GM12878 (cell line): Measurements from ENCODE around the gene SGCB. TPM values are rescaled to one million over a fixed set of nuclear protein-coding genes. Genes with fewer than 3 reads are reported as not detected.

Source experiments
- ATAC-seq: fragments of 200-7000 bp; cut with Tn5 transposase; 3 replicates; pipeline ENCODE4 v1.9.1; 2020; ENCODE audit warnings: mild to moderate bottlenecking, moderate library complexity
- BruUV-seq: library from RNA; stranded (reverse); fragments of 400-500 nt; replicated peaks from 2 replicates; lab custom pipeline; 2021; lab: Mats Ljungman, UMichigan
- CTCF ChIA-PET: fragments of 300-600 bp; sonication (Branson Sonifier 250); formaldehyde crosslinking; extraction: SDS; loops from one replicate; lab custom pipeline; 2021; ENCODE audit warnings: inconsistent platforms; lab: Yijun Ruan, JAX
- POLR2A ChIA-PET: fragments of 350-600 bp; formaldehyde crosslinking; extraction: SDS; loops from one replicate; lab custom pipeline; 2021; ENCODE audit warnings: inconsistent platforms; lab: Charles Lee
- RAD21 ChIA-PET: fragments of 300-600 bp; sonication (Branson Sonifier 250); formaldehyde crosslinking; loops from one replicate; lab custom pipeline; 2023; ENCODE audit warnings: antibody characterized with exemption; ENCODE audit not compliant: unreplicated experiment; lab: Charles Lee
- SMC1A ChIA-PET: fragments of 300-600 bp; sonication (Branson Sonifier 250); formaldehyde crosslinking; loops from one replicate; lab custom pipeline; 2023; ENCODE audit not compliant: unreplicated experiment, uncharacterized antibody; lab: Charles Lee
- DNase-seq: peaks from one replicate; pipeline ENCODE4 v3.0.0-alpha.2; 2011; ENCODE audit warnings: low read depth, low spot score
- FAIRE-seq: peaks from 3 replicates; lab custom pipeline; 2011; peaks lifted over from hg19 to GRCh38; lab: Jason Lieb, UNC
- H2AFZ ChIP-seq: 2 replicates; pipeline ENCODE4 v1.6.0; 2011; ENCODE audit warnings: low read depth, low read length, control low read depth; ENCODE audit not compliant: control insufficient read depth
- H3K27ac ChIP-seq: 2 replicates; pipeline ENCODE4 v1.5.1; 2011; ENCODE audit warnings: control low read depth; ENCODE audit not compliant: control insufficient read depth, insufficient read depth
- H3K27me3 ChIP-seq, 2 experiments: replicated peaks in 1 of 2; 2 replicates each; pipeline versions ENCODE4 v1.6.0 to v1.6.1; 2011; ENCODE audit warnings: low read length in 1 of 2; ENCODE audit not compliant: control insufficient read depth in 2 of 2, insufficient read depth in 2 of 2
- H3K36me3 ChIP-seq, 2 experiments: 2 replicates each; pipeline ENCODE4 v1.5.1; 2011; ENCODE audit warnings: low read length in 1 of 2; ENCODE audit not compliant: control insufficient read depth in 2 of 2, insufficient read depth in 2 of 2
- H3K4me1 ChIP-seq: 2 replicates; pipeline ENCODE4 v1.6.1; 2011; ENCODE audit warnings: mild to moderate bottlenecking, low read length, moderate library complexity, mixed read lengths; ENCODE audit not compliant: control insufficient read depth, insufficient read depth
- H3K4me2 ChIP-seq: 2 replicates; pipeline ENCODE4 v1.6.0; 2011; ENCODE audit warnings: control low read depth; ENCODE audit not compliant: control insufficient read depth, insufficient read depth
- H3K4me3 ChIP-seq: fragments of 200-600 bp; sonication (generic); 2 replicates; pipeline ENCODE4 v1.5.1; 2016
- H3K79me2 ChIP-seq: 2 replicates; pipeline ENCODE4 v1.6.0; 2011; ENCODE audit warnings: low read length; ENCODE audit not compliant: control insufficient read depth, insufficient read depth
- H3K9ac ChIP-seq: 2 replicates; pipeline ENCODE4 v1.8.0; 2011; ENCODE audit warnings: low read length, control low read depth, mixed read lengths; ENCODE audit not compliant: control insufficient read depth, insufficient read depth
- H3K9me3 ChIP-seq: replicated peaks from 3 replicates; pipeline ENCODE4 v1.5.1; 2011; ENCODE audit warnings: mild to moderate bottlenecking, low read length; ENCODE audit not compliant: control insufficient read depth, insufficient read depth
- H4K20me1 ChIP-seq: 2 replicates; pipeline ENCODE4 v1.6.0; 2011; ENCODE audit not compliant: control insufficient read depth, insufficient read depth
- ATF7 ChIP-seq: fragments of 450-650 bp; IDR thresholded peaks from 2 replicates; pipeline ENCODE4 v1.6.1; 2016; ENCODE audit warnings: low read depth, mild to moderate bottlenecking
- BMI1 ChIP-seq: fragments of 450-650 bp; IDR thresholded peaks from 2 replicates; pipeline ENCODE4 v1.6.1; 2016; ENCODE audit warnings: mild to moderate bottlenecking, moderate library complexity, borderline replicate concordance
- BRCA1 ChIP-seq: IDR thresholded peaks from 2 replicates; pipeline ENCODE4 v1.6.1; 2011; ENCODE audit warnings: low read depth, low read length, improper control_type of control experiment
- CREB1 ChIP-seq: IDR thresholded peaks from 2 replicates; pipeline ENCODE4 v1.6.1; 2012; ENCODE audit warnings: low read depth, mild to moderate bottlenecking, inconsistent platforms
- GABPA ChIP-seq: IDR thresholded peaks from 2 replicates; pipeline ENCODE4 v1.6.1; 2014; ENCODE audit warnings: antibody characterized with exemption, low read depth, mild to moderate bottlenecking, inconsistent platforms
- HCFC1 ChIP-seq: fragments of 150-350 bp; IDR thresholded peaks from 2 replicates; pipeline ENCODE4 v1.6.1; 2014; ENCODE audit warnings: low read length
- IKZF2 ChIP-seq, 2 experiments: fragments of 450-650 bp; IDR thresholded peaks; 2 replicates each; pipeline ENCODE4 v1.6.1; 2017; ENCODE audit warnings: mild to moderate bottlenecking in 2 of 2, moderate library complexity in 2 of 2
- JUNB ChIP-seq: IDR thresholded peaks from 2 replicates; pipeline ENCODE4 v1.6.1; 2016; ENCODE audit warnings: antibody characterized with exemption, mild to moderate bottlenecking
- MEF2A ChIP-seq: IDR thresholded peaks from 2 replicates; pipeline ENCODE4 v1.6.1; 2011; ENCODE audit warnings: low read depth, mild to moderate bottlenecking, low read length, moderate library complexity; ENCODE audit not compliant: insufficient read depth
- MEF2B ChIP-seq: fragments of 450-650 bp; IDR thresholded peaks from 2 replicates; pipeline ENCODE4 v1.6.1; 2018; ENCODE audit warnings: mild to moderate bottlenecking, moderate library complexity; ENCODE audit not compliant: partially characterized antibody, poor library complexity, severe bottlenecking
- MXI1 ChIP-seq: fragments of 150-350 bp; IDR thresholded peaks from 2 replicates; pipeline ENCODE4 v1.6.1; 2011; ENCODE audit warnings: low read depth, mild to moderate bottlenecking, inconsistent platforms, low read length, improper control_type of control experiment
- RB1 ChIP-seq: fragments of 450-650 bp; formaldehyde crosslinking; IDR thresholded peaks from 2 replicates; pipeline ENCODE4 v1.6.1; 2017; ENCODE audit warnings: mild to moderate bottlenecking, borderline replicate concordance
- RBBP5 ChIP-seq: fragments of 200-600 bp; sonication (generic); conservative IDR thresholded peaks from 2 replicates; pipeline ENCODE4 v1.6.1; 2016
- RUNX3 ChIP-seq: IDR thresholded peaks from 2 replicates; pipeline ENCODE4 v1.6.1; 2012; ENCODE audit warnings: low read length, inconsistent platforms
- SRF ChIP-seq, 2 experiments: IDR thresholded peaks; 2 replicates each; pipeline ENCODE4 v1.6.1; 2011; ENCODE audit warnings: low read depth in 2 of 2, low read length in 2 of 2, mild to moderate bottlenecking in 1 of 2, moderate library complexity in 1 of 2
- TCF7 ChIP-seq: IDR thresholded peaks from 2 replicates; pipeline ENCODE4 v1.6.1; 2014; ENCODE audit warnings: antibody characterized with exemption, borderline replicate concordance
- ZNF217 ChIP-seq: fragments of 450-650 bp; IDR thresholded peaks from 2 replicates; pipeline ENCODE4 v1.6.1; 2017; ENCODE audit warnings: antibody characterized with exemption, mild to moderate bottlenecking
- ZSCAN29 ChIP-seq: fragments of 450-650 bp; IDR thresholded peaks from 2 replicates; pipeline ENCODE4 v1.6.1; 2017; ENCODE audit warnings: mild to moderate bottlenecking, moderate library complexity
- WGBS: methylation state at CpG from one replicate; pipeline ENCODE4 v1.1.6; 2016; ENCODE audit warnings: low lambda C conversion rate; ENCODE audit not compliant: insufficient replicate concordance, insufficient coverage; ENCODE audit errors: missing lambda C conversion rate; 5-methylcytosine and 5-hydroxymethylcytosine counted together
- in situ Hi-C: fragments of 300-500 bp; cut with MboI; formaldehyde crosslinking; loops from 9 replicates; pipeline ENCODE4 v1.14.3; 2018; ENCODE audit warnings: mixed read lengths
- intact Hi-C: fragments of 100-400 bp; cut with micrococcal nuclease; formaldehyde crosslinking; loops from one replicate; pipeline ENCODE4 v1.14.2; 2022; ENCODE audit not compliant: unreplicated experiment
- polyA plus RNA-seq, 11 experiments: library from polyadenylated mRNA; depleted of rRNA in 4 of 11; unstranded in 6 of 11; stranded (reverse) in 5 of 11; fragments of >200 nt; fragmentation: Nextera tagmentation in 4 of 11; fragmentation: Illumina TruSeq in 1 of 11; extraction: Ambion mirVana in 4 of 11; extraction: Trizol in 1 of 11; gene quantifications; 1 replicate in 1 of 11; 2 replicates in 10 of 11; pipeline versions ENCODE4 v1.2.1 to v1.2.3, GENCODE V29; 2011 to 2016; ENCODE audit warnings: inconsistent platforms in 2 of 11, missing spikeins in 2 of 11, low read depth in 1 of 11
- total RNA-seq, 4 experiments: library from RNA; depleted of rRNA in 3 of 4; stranded (reverse); fragments of >200 nt in 3 of 4; fragmentation: Illumina TruSeq in 1 of 4; extraction: Trizol in 1 of 4; gene quantifications; 2 replicates each; pipeline versions ENCODE4 v1.2.1 to v1.2.3, GENCODE V29; 2013 to 2021
- TF ChIP-seq, protein P1 (sequence below): fragments of 450-650 bp; formaldehyde crosslinking; IDR thresholded peaks from 2 replicates; pipeline ENCODE4 v1.5.0; 2022; ENCODE audit warnings: mild to moderate bottlenecking, missing genetic modification characterization
- TF ChIP-seq, protein P2 (sequence below): IDR thresholded peaks from 2 replicates; pipeline ENCODE4 v1.6.1; 2012; ENCODE audit warnings: mild to moderate bottlenecking, low read depth, low read length

Gene SGCB
- total and polyA plus RNA-seq, 10 of the 15 experiments (the other 5 are each of a cell fraction or from before 2014, with no cell fraction given), result 4.7 to 13.2 (median 7.4) TPM

DNA sequence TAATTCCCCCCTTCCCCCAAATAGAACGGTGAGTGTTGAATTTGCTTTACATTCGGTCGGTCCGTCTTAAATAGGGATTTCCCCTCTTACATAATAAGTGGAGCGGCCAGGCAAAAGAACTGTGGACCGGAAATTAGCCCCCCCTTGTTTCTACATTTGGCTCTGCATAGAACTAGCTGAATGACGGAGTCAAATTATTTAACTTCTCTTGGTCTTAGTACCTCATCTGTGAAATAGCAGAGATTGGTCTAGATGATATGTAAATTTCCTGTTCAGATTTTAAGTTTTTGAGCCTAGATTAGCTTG, 14.3 kb upstream of the SGCB start:
- Histone ChIP-seq H2AFZ (peak overlapping the region; percentile 84; the same call in 1 of the 2 replicates), H3K4me2 (peak overlapping the region; percentile 98), H3K79me2 (no peaks in the 10 kb centered on the region), H3K27me3 (peaks cover 0 to 8% of the 10 kb centered on the region in 2 experiments; a peak in 3 of 4 replicates), H3K9ac (no peak overlapping the region), H3K4me1 (peaks cover 9% of the 10 kb centered on the region), H3K36me3 (no peaks in the 10 kb centered on the region), H3K4me3 (peak overlapping the region; percentile 84), H3K27ac (no peak overlapping the region), H3K9me3 (no peaks in the 10 kb centered on the region; the same call in 2 of the 3 replicates), H4K20me1 (no peaks in the 10 kb centered on the region)
- ChIA-PET POLR2A (no interaction called here), RAD21 (interaction anchor here (1.3 kb wide), 1 partner anchor 210 kb away, joined by 3 read pairs; the partner anchor contains the start of gene DCUN1D4), SMC1A (interaction anchor here (0.6 kb wide), 1 partner anchor 175 kb away, joined by 3 read pairs; no protein-coding TSS in a partner anchor), CTCF (interaction anchor here (0.8 to 1.0 kb wide), 2 partner anchors 17 to 157 kb away, joined by 3 to 4 read pairs; no protein-coding TSS in a partner anchor)
- 2% methylated on average over 7 of the region's 7 CpGs for WGBS
- FAIRE-seq (peak; percentile 64), ATAC-seq (peak; percentile 80), DNase-seq (peak; percentile 13)
- in situ Hi-C loops (no loop called here), intact Hi-C loops (no loop called here)
- no TSS peak for BruUV-seq
- TF ChIP-seq RUNX3, result peak; percentile 6; the same call in 1 of the 2 replicates
- no peak for TF ChIP-seq RBBP5
- TF ChIP-seq SRF (IDR thresholded peaks at IDR 0.05; ENCODE audit: low read depth in 2 of 2, low read length in 2 of 2), result peak in 1 of 2 experiments; percentile 42; a peak in 1 of 4 replicates
- no peak for TF ChIP-seq RB1
- TF ChIP-seq JUNB, result peak; percentile 31; the same call in 1 of the 2 replicates
- TF ChIP-seq CREB1, result peak; percentile 41; the same call in 1 of the 2 replicates
- TF ChIP-seq, protein P1, sequence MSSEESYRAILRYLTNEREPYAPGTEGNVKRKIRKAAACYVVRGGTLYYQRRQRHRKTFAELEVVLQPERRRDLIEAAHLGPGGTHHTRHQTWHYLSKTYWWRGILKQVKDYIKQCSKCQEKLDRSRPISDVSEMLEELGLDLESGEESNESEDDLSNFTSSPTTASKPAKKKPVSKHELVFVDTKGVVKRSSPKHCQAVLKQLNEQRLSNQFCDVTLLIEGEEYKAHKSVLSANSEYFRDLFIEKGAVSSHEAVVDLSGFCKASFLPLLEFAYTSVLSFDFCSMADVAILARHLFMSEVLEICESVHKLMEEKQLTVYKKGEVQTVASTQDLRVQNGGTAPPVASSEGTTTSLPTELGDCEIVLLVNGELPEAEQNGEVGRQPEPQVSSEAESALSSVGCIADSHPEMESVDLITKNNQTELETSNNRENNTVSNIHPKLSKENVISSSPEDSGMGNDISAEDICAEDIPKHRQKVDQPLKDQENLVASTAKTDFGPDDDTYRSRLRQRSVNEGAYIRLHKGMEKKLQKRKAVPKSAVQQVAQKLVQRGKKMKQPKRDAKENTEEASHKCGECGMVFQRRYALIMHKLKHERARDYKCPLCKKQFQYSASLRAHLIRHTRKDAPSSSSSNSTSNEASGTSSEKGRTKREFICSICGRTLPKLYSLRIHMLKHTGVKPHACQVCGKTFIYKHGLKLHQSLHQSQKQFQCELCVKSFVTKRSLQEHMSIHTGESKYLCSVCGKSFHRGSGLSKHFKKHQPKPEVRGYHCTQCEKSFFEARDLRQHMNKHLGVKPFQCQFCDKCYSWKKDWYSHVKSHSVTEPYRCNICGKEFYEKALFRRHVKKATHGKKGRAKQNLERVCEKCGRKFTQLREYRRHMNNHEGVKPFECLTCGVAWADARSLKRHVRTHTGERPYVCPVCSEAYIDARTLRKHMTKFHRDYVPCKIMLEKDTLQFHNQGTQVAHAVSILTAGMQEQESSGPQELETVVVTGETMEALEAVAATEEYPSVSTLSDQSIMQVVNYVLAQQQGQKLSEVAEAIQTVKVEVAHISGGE (CRISPR knock-in tag), result no peak
- TF ChIP-seq ZSCAN29, result no peak
- TF ChIP-seq GABPA, result 0 out of 2 replicates have a peak, but pooled peaks have one; percentile 50
- no peak for TF ChIP-seq HCFC1
- TF ChIP-seq MXI1, result no peak
- TF ChIP-seq BRCA1, result no peak
- TF ChIP-seq MEF2B, result peak; percentile 42
- TF ChIP-seq, protein P2, sequence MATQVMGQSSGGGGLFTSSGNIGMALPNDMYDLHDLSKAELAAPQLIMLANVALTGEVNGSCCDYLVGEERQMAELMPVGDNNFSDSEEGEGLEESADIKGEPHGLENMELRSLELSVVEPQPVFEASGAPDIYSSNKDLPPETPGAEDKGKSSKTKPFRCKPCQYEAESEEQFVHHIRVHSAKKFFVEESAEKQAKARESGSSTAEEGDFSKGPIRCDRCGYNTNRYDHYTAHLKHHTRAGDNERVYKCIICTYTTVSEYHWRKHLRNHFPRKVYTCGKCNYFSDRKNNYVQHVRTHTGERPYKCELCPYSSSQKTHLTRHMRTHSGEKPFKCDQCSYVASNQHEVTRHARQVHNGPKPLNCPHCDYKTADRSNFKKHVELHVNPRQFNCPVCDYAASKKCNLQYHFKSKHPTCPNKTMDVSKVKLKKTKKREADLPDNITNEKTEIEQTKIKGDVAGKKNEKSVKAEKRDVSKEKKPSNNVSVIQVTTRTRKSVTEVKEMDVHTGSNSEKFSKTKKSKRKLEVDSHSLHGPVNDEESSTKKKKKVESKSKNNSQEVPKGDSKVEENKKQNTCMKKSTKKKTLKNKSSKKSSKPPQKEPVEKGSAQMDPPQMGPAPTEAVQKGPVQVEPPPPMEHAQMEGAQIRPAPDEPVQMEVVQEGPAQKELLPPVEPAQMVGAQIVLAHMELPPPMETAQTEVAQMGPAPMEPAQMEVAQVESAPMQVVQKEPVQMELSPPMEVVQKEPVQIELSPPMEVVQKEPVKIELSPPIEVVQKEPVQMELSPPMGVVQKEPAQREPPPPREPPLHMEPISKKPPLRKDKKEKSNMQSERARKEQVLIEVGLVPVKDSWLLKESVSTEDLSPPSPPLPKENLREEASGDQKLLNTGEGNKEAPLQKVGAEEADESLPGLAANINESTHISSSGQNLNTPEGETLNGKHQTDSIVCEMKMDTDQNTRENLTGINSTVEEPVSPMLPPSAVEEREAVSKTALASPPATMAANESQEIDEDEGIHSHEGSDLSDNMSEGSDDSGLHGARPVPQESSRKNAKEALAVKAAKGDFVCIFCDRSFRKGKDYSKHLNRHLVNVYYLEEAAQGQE, result no peak
- no peak for TF ChIP-seq BMI1
- no peak for TF ChIP-seq ZNF217
- TF ChIP-seq MEF2A, result peak; percentile 62; the same call in 1 of the 2 replicates
- 0 out of 2 replicates have a peak, but pooled peaks have one; percentile 11 for TF ChIP-seq TCF7
- TF ChIP-seq ATF7, result 0 out of 2 replicates have a peak, but pooled peaks have one; percentile 23
- TF ChIP-seq IKZF2 (IDR thresholded peaks at IDR 0.05), result no peak
